HepG2 (cell line): Measurements from ENCODE around the gene N4BP2L1.

Experiments
- HNF4A ChIP-seq: sonication (generic); formaldehyde crosslinking; IDR thresholded peaks from 2 replicates; pipeline ENCODE4 v1.4.0; 2020; ENCODE audit warnings: missing genetic modification reagents
- SUZ12 ChIP-seq: fragments of 150-350 bp; IDR thresholded peaks from 2 replicates; pipeline ENCODE4 v1.6.1; 2014; ENCODE audit warnings: low read depth, low read length
- TF ChIP-seq, protein P1 (sequence below): sonication (generic); formaldehyde crosslinking; IDR thresholded peaks from 2 replicates; pipeline ENCODE4 v1.5.0; 2020; ENCODE audit warnings: mild to moderate bottlenecking, missing genetic modification reagents, moderate library complexity

- TF ChIP-seq HNF4A (CRISPR knock-in tag) (no peak), SUZ12 (no peak)
- TF ChIP-seq, protein P1, sequence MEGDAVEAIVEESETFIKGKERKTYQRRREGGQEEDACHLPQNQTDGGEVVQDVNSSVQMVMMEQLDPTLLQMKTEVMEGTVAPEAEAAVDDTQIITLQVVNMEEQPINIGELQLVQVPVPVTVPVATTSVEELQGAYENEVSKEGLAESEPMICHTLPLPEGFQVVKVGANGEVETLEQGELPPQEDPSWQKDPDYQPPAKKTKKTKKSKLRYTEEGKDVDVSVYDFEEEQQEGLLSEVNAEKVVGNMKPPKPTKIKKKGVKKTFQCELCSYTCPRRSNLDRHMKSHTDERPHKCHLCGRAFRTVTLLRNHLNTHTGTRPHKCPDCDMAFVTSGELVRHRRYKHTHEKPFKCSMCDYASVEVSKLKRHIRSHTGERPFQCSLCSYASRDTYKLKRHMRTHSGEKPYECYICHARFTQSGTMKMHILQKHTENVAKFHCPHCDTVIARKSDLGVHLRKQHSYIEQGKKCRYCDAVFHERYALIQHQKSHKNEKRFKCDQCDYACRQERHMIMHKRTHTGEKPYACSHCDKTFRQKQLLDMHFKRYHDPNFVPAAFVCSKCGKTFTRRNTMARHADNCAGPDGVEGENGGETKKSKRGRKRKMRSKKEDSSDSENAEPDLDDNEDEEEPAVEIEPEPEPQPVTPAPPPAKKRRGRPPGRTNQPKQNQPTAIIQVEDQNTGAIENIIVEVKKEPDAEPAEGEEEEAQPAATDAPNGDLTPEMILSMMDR, result no peak
Observed at GRCh38 chr13:32445461-32445860, 17.5 kb upstream of the N4BP2L1 start.
